HG03521 (cell line): ENCODE measurements around the gene APOL3.
"Not testable (repeated sequence)": the region's sequence is repeated elsewhere in the genome, so short reads cannot be mapped to it uniquely, and the experiment has no call there.

ENCODE experiments used
- ATAC-seq: cut with Tn5 transposase; IDR thresholded peaks from one replicate; pipeline ENCODE4 v1.9.1; 2021; ENCODE audit warnings: mild to moderate bottlenecking, moderate library complexity; ENCODE audit not compliant: unreplicated experiment

APOL3 gene

GRCh38 chr22:36104435-36104834 lies 56.1 kb downstream of the APOL3 start:
- no peak for ATAC-seq

DNA sequence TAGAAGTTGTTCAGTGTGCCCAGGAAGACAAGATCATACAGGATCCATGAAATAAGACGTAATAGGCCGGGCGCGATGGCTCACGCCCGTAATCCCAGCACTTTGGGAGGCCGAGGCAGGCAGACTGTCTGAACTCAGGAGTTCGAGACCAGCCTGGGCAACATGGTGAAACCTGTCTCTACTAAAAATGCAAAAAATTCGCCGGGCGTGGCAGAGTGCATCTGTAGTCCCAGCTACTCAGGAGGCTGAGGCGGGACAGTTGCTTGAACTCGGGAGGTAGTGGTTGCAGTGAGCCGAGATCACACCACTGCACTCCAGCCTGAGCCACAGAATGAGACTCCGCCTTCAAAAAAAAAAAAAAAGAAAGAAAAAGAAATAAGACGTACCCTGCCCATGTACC lies 56.7 kb downstream of the APOL3 start:
- ATAC-seq = no peak

- ATAC-seq = no peak
Observed at GRCh38 chr22:36102995-36103394, 57.6 kb downstream of the APOL3 start.

GRCh38 chr22:36101756-36102155 lies 58.8 kb downstream of the APOL3 start:
- ATAC-seq = no peak

GRCh38 chr22:36100908-36101307 lies 59.6 kb downstream of the APOL3 start:
- ATAC-seq = not testable (repeated sequence)

- no peak for ATAC-seq
Observed at GRCh38 chr22:36100134-36100824, 60.3 kb downstream of the APOL3 start.

DNA sequence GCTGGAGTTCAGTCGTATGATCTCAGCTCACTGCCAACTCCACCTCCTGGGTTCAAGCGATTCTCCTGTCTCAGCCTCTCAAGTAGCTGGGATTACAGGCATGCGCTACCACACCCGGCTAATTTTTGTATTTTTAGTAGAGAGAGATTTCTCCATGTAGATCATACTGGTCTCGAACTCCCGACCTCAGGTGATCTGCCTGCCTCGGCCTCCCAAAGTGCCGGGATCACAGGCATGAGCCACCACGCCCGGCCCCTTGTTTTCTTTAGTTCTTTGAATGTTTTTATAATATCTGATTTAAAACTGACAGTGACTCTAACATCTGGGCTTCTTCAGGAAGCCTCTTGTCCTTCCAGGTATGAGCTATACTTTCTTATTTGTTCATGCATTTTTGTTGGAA lies 61.0 kb downstream of the APOL3 start:
- not testable (repeated sequence) for ATAC-seq

- no peak for ATAC-seq
Observed at GRCh38 chr22:36097880-36098279, 62.7 kb downstream of the APOL3 start.

DNA sequence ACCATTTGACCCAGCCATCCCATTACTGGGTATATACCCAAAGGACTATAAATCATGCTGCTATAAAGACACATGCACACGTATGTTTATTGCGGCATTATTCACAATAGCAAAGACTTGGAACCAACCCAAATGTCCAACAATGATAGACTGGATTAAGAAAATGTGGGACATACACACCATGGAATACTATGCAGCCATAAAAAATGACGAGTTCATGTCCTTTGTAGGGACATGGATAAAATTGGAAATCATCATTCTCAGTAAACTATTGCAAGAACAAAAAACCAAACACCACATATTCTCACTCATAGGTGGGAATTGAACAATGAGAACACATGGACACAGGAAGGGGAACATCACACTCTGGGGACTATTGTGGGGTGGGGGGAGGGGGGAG lies 69.8 kb downstream of the APOL3 start:
- not testable (repeated sequence) for ATAC-seq
